HG03442 (cell line): ENCODE data around the gene GDPD1.
A peak's percentile ranks its signal among the peaks of the same experiment; 100 is the strongest.
"Not testable (repeated sequence)": the region's sequence is repeated elsewhere in the genome, so short reads cannot be mapped to it uniquely, and the experiment has no call there.

Source experiments
- ATAC-seq: cut with Tn5 transposase; IDR thresholded peaks from one replicate; pipeline ENCODE4 v1.9.1; 2021; ENCODE audit warnings: mild to moderate bottlenecking, moderate library complexity; ENCODE audit not compliant: unreplicated experiment

The GDPD1 gene

GRCh38 chr17:59220328-59221158, at the start of gene GDPD1:
Gene GDPD1, plus strand, starts transcription at chr17:59220511. Its CDS starts 99 bp downstream, at chr17:59220610.
- ATAC-seq, result peak; percentile 95

- no peak for ATAC-seq
These were observed 47.8 kb upstream of the GDPD1 start for GRCh38 chr17:59172436-59173004.

GRCh38 chr17:59174671-59175070, 45.6 kb upstream of the GDPD1 start:
- ATAC-seq, result no peak

GRCh38 chr17:59175076-59175475, 45.2 kb upstream of the GDPD1 start:
- no peak for ATAC-seq

- ATAC-seq, result no peak
These were observed 41.9 kb upstream of the GDPD1 start for GRCh38 chr17:59178266-59178985.

- not testable (repeated sequence) for ATAC-seq
These were observed 40.7 kb upstream of the GDPD1 start for GRCh38 chr17:59179601-59180000.

- no peak for ATAC-seq
These were observed 39.7 kb upstream of the GDPD1 start for GRCh38 chr17:59180626-59181025.

- no peak for ATAC-seq
These were observed 38.8 kb upstream of the GDPD1 start for GRCh38 chr17:59181481-59181880.

GRCh38 chr17:59185997-59186396, 34.3 kb upstream of the GDPD1 start:
- ATAC-seq, result no peak

- ATAC-seq, result no peak
These were observed 33.5 kb upstream of the GDPD1 start for GRCh38 chr17:59186850-59187249.

GRCh38 chr17:59190806-59191205, 29.5 kb upstream of the GDPD1 start:
- ATAC-seq, result no peak

- no peak for ATAC-seq
These were observed 26.9 kb upstream of the GDPD1 start for GRCh38 chr17:59193336-59193862.

GRCh38 chr17:59199398-59199797, 20.9 kb upstream of the GDPD1 start:
- ATAC-seq, result no peak

GRCh38 chr17:59202320-59202719, 18.0 kb upstream of the GDPD1 start:
- ATAC-seq, result no peak

- no peak for ATAC-seq
These were observed 941 bp upstream of the GDPD1 start for GRCh38 chr17:59219370-59219769.

- no peak for ATAC-seq
These were observed 351 bp upstream of the GDPD1 start for GRCh38 chr17:59219992-59220327.

- ATAC-seq, result no peak
These were observed 992 bp downstream of the GDPD1 start for GRCh38 chr17:59221159-59221847.

- ATAC-seq, result no peak
These were observed 3.5 kb downstream of the GDPD1 start for GRCh38 chr17:59223813-59224212.

GRCh38 chr17:59228588-59228987, 8.3 kb downstream of the GDPD1 start:
- ATAC-seq, result not testable (repeated sequence)

- no peak for ATAC-seq
These were observed 10.5 kb downstream of the GDPD1 start for GRCh38 chr17:59230764-59231163.

GRCh38 chr17:59234631-59235030, 14.3 kb downstream of the GDPD1 start:
- no peak for ATAC-seq
